Parathyroid adenoma (tissue), 2 donors: ENCODE results near the gene CFH.

ENCODE experiments used
- H2AFZ ChIP-seq: fragments of 300-600 bp; sonication (generic); one replicate; pipeline ENCODE4 v1.7.0; 2017; ENCODE audit warnings: antibody characterized with exemption, mild to moderate bottlenecking
- H3K27ac ChIP-seq: fragments of 300-600 bp; sonication (generic); one replicate; pipeline ENCODE4 v1.7.0; 2017
- H3K27me3 ChIP-seq: fragments of 300-600 bp; sonication (generic); one replicate; pipeline ENCODE4 v1.7.0; 2017; ENCODE audit warnings: low read length; ENCODE audit not compliant: control insufficient read depth, insufficient read depth
- H3K36me3 ChIP-seq: fragments of 300-600 bp; sonication (generic); one replicate; pipeline ENCODE4 v1.7.0; 2017; ENCODE audit warnings: low read length; ENCODE audit not compliant: control insufficient read depth, insufficient read depth
- H3K4me1 ChIP-seq: fragments of 300-600 bp; sonication (generic); one replicate; pipeline ENCODE4 v1.7.0; 2017; ENCODE audit warnings: control low read depth
- H3K4me2 ChIP-seq: fragments of 300-600 bp; sonication (generic); one replicate; pipeline ENCODE4 v1.7.0; 2017; ENCODE audit warnings: low read length
- H3K4me3 ChIP-seq: fragments of 300-600 bp; sonication (generic); one replicate; pipeline ENCODE4 v1.7.0; 2017; ENCODE audit warnings: low read depth, low read length
- H3K79me2 ChIP-seq: fragments of 300-600 bp; sonication (generic); one replicate; pipeline ENCODE4 v1.7.0; 2017; ENCODE audit warnings: control low read depth
- H3K9ac ChIP-seq: fragments of 300-600 bp; sonication (generic); one replicate; pipeline ENCODE4 v1.7.0; 2017; ENCODE audit warnings: mild to moderate bottlenecking
- H3K9me3 ChIP-seq: fragments of 300-600 bp; sonication (generic); one replicate; pipeline ENCODE4 v1.7.0; 2017; ENCODE audit warnings: low read length; ENCODE audit not compliant: control insufficient read depth
- TF ChIP-seq, protein P1 (sequence below): fragments of 300-600 bp; sonication (generic); IDR thresholded peaks from one replicate; pipeline ENCODE4 v1.7.0; 2017; ENCODE audit warnings: antibody characterized with exemption, mild to moderate bottlenecking
- donor health status: primary hyperparathyroidism.

Gene CFH

DNA sequence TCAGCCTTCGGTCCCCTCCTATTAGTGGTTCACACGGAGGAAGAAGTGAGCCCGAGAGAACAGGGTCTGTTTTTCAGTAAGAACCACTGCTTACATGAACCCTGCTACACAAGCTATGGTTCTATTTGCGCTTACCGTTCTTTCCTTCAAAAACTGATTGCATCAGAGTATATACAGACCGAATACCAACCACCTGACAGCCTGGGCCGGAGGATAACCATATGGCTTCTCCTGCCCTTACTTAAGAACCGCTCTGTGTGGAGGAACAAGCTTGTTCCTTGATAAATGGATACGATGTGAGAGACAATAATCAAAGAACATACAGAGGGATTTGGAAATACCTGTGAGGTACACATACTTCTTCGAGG is 42.5 kb upstream of the CFH start:
- H3K4me2 ChIP-seq, result peak overlapping the region; percentile 82
- peak overlapping the region; percentile 54 for H3K4me3 ChIP-seq
- no peaks in the 10 kb centered on the region for H3K9me3 ChIP-seq
- TF ChIP-seq, protein P1, sequence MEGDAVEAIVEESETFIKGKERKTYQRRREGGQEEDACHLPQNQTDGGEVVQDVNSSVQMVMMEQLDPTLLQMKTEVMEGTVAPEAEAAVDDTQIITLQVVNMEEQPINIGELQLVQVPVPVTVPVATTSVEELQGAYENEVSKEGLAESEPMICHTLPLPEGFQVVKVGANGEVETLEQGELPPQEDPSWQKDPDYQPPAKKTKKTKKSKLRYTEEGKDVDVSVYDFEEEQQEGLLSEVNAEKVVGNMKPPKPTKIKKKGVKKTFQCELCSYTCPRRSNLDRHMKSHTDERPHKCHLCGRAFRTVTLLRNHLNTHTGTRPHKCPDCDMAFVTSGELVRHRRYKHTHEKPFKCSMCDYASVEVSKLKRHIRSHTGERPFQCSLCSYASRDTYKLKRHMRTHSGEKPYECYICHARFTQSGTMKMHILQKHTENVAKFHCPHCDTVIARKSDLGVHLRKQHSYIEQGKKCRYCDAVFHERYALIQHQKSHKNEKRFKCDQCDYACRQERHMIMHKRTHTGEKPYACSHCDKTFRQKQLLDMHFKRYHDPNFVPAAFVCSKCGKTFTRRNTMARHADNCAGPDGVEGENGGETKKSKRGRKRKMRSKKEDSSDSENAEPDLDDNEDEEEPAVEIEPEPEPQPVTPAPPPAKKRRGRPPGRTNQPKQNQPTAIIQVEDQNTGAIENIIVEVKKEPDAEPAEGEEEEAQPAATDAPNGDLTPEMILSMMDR, result no peak
- no peaks in the 10 kb centered on the region for H3K27me3 ChIP-seq
- H3K79me2 ChIP-seq, result no peaks in the 10 kb centered on the region
- no peaks in the 10 kb centered on the region for H3K4me1 ChIP-seq
- H3K36me3 ChIP-seq, result no peaks in the 10 kb centered on the region
- H3K9ac ChIP-seq, result no peak overlapping the region
- H3K27ac ChIP-seq, result no peak overlapping the region
- no peak overlapping the region for H2AFZ ChIP-seq

DNA sequence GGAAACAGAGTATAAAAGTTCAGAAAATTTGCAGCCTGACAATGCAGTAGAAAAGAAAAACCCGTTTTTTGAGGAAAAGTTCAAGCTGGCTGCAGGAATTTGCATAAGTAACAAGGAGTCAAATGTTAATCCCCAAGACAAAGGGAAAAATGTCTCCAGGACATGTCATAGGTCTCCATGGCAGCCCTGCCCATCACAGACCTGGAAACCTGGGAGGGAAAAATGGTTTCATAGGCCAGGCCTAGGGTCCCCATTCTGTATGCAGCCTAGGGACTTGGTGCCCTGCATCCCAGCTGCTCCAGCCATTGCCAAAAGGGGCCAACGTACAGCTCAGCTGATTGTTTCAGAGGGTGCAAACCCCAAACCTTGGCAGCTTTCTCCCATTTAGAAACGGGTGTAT is 40.0 kb upstream of the CFH start:
- Histone ChIP-seq H3K27ac (no peak overlapping the region), H3K36me3 (no peaks in the 10 kb centered on the region), H3K4me1 (no peaks in the 10 kb centered on the region), H3K9ac (no peak overlapping the region), H3K4me2 (no peak overlapping the region), H2AFZ (no peak overlapping the region), H3K4me3 (no peak overlapping the region), H3K27me3 (no peaks in the 10 kb centered on the region), H3K9me3 (no peaks in the 10 kb centered on the region), H3K79me2 (no peaks in the 10 kb centered on the region)
- TF ChIP-seq, protein P1, result no peak

DNA sequence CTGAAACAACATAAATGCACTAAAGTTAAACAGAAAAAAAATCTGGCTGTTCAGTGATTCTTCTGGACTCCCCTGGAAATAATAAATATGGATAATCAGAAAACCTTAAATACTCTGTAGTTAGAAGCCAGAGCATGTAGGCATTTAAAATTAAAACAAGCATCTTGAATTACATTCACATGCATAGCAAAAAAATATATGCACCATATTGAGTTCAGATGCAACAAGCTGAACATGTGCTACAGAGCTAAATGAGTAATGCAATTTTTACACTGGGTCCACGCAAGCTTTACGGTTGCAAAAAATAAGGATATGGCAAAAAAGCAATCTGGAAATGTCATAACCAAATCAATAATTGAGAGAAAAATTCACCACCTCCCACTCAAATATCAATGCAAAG is 32.1 kb upstream of the CFH start:
- H3K79me2 ChIP-seq, result no peaks in the 10 kb centered on the region
- H3K4me2 ChIP-seq, result no peak overlapping the region
- no peaks in the 10 kb centered on the region for H3K9me3 ChIP-seq
- no peak overlapping the region for H2AFZ ChIP-seq
- no peaks in the 10 kb centered on the region for H3K36me3 ChIP-seq
- H3K4me1 ChIP-seq, result no peaks in the 10 kb centered on the region
- H3K9ac ChIP-seq, result no peak overlapping the region
- TF ChIP-seq, protein P1, result no peak
- H3K4me3 ChIP-seq, result no peak overlapping the region
- no peaks in the 10 kb centered on the region for H3K27me3 ChIP-seq
- H3K27ac ChIP-seq, result no peak overlapping the region

DNA sequence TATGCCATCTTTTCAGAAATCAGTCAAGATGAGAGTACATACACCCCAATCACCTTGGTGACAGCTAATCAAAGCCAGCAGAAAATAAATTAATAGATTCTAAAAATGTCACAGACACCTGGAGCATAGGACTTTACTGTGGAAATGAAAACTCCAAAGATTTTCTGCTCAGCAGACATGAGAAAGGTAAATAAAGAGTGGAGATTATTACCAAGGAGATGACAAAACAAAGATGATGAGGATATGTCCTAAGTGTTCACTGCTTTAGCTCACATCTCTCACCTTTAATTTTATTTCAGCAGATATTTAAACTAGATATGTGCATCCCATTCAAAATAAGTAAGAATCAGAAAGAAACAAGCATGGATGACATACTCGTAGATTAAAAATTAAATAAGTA is 28.8 kb upstream of the CFH start:
- Histone ChIP-seq H3K27ac (no peak overlapping the region), H3K27me3 (no peaks in the 10 kb centered on the region), H2AFZ (no peak overlapping the region), H3K4me1 (no peaks in the 10 kb centered on the region), H3K4me3 (no peak overlapping the region), H3K4me2 (no peak overlapping the region), H3K9me3 (no peaks in the 10 kb centered on the region), H3K79me2 (no peaks in the 10 kb centered on the region), H3K36me3 (no peaks in the 10 kb centered on the region), H3K9ac (no peak overlapping the region)
- TF ChIP-seq, protein P1, result no peak

DNA sequence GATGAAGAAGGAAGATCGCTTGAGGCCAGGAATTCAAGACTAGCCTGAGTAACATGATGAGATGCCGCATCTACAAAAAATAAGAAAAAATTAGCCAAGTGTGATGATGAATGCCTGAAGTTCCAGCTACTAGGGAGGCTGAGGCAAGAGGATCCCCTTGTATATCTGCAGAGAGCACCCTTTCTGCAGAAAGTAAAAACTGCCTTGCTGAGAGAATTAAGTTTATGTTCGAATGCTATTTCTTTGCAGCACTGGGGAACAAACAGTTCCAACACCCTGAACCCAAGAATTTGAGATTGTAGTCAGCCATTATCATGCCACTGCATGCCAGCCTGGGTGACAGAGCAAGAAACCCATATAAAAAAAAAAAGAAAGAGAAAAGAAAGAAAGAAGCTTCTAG is 23.0 kb upstream of the CFH start:
- Histone ChIP-seq H3K9ac (no peak overlapping the region), H3K4me3 (no peak overlapping the region), H3K27ac (no peak overlapping the region), H3K4me1 (no peaks in the 10 kb centered on the region), H2AFZ (no peak overlapping the region), H3K36me3 (no peaks in the 10 kb centered on the region), H3K9me3 (no peaks in the 10 kb centered on the region), H3K79me2 (no peaks in the 10 kb centered on the region), H3K4me2 (no peak overlapping the region), H3K27me3 (no peaks in the 10 kb centered on the region)
- TF ChIP-seq, protein P1, result no peak
